COLO668 (cell line): ENCODE results near the gene ZSCAN5B.
"Not testable (repeated sequence)": the region's sequence is repeated elsewhere in the genome, so short reads cannot be mapped to it uniquely, and the experiment has no call there.

Experiments
- DNase-seq: peaks from one replicate; lab custom pipeline; 2025; ENCODE audit not compliant: unreplicated experiment; lab: John Stamatoyannopoulos, UW

Gene ZSCAN5B, protein sequence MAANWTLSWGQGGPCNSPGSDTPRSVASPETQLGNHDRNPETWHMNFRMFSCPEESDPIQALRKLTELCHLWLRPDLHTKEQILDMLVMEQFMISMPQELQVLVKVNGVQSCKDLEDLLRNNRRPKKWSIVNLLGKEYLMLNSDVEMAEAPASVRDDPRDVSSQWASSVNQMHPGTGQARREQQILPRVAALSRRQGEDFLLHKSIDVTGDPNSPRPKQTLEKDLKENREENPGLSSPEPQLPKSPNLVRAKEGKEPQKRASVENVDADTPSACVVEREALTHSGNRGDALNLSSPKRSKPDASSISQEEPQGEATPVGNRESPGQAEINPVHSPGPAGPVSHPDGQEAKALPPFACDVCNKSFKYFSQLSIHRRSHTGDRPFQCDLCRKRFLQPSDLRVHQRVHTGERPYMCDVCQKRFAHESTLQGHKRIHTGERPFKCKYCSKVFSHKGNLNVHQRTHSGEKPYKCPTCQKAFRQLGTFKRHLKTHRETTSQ

DNA sequence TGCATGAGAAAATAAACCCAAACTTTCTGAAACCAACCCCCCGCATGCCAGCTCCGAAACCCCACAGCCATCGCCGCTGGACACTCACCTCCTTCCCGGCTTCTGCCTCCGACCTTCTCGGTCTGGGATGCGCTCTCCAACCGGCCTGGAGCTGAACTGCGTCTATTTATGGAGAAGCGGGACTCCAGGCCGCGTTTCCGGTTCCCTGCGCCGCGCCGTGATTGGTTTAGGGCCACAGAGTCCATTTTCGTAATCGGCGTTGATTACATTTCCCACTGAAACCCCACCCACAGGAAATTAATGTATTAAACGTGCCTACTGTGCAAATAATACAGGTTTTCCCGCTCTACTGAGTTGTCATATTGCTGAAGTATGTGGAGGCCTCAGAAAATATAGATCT, at the start of gene ZSCAN5B:
Gene ZSCAN5B (minus strand): TSS at position 138 of the 400 bp plus-strand sequence. CDS start 4,731 bp downstream, outside the sequence.
- DNase-seq: not testable (repeated sequence)

DNA sequence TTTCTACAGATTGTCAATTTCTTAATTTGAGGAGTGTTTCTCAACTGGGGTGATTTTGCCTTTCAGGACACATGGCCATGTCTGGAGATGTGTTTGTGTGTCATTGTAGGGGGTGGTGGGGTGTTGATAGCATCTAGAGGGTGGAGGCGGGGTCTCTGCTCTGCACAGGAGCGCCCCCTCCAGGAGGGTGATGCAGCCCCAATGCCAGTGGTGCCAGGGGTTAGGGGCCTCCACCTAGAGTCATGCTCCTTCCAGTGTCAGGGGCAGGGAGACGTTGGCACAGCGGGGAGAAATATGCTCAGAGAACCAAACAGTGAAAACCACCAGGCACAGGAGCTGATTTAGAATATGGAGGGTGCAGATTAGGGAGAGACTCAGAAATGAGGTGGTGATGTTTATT, 48.2 kb upstream of the ZSCAN5B start:
- not testable (repeated sequence) for DNase-seq

DNA sequence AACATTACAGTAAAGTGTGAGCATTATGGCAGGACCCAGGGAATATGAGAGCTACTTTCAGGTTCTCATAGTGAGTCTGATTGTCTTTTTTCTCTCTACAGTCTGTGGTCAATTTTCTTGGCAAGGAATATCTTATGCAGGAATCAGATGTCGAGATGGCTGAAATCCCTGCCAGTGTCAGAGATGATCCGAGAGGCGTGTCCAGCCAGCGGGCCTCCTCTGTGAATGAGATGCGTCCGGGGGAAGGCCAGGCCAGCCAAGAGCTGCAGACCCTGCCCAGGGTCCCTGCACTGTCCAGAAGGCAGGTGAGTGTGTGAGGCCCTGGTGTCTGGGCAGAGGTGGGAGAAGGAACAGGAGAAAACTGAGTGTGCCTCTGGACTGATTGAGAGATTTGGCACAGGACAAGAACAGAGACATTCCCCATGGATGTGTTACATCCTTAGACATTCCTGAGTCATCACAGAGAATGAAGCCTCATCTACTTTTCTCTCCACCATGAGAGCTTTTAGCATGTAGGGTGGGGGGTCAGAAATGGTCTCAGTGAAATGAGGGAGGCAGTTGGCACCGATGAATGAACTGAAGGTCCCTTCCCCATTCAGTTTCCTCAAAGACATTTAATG, 47.6 kb upstream of the ZSCAN5B start:
- DNase-seq: no peak

DNA sequence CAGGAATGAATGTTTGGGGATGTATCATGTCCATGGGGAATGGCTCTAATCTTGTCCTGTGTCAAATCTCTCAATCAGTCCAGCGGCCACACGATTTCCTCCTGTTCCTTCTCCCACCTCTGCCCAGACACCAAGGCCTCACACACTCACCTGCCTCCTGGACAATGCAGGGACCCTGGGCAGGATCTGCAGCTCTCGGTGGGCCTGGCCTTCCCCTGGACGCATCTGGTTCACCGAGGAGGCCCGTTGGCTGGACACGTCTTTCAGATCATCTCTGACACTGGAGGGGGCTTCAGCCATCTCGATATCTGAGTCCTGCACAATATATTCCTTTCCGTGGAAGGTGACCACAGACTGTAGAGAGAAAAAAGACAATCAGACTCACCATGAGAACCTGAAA, 25.9 kb upstream of the ZSCAN5B start:
- no peak for DNase-seq

DNA sequence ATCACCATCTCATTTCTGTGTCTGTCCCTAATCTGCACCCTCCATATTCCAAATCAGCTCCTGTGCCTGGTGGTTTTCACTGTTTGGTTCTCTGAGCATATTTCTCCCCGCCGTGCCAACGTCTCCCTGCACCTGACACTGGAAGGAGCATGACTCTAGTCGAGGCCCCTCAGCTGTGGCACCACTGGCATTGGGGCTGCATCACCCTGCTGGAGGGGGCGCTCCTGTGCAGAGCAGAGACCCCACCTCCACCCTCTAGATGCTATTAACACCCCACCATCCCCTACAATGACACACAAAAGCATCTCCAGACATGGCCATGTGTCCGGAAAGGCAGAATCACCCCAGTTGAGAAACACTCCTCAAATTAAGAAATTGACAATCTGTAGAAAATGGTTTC, 25.3 kb upstream of the ZSCAN5B start:
- no peak for DNase-seq

DNA sequence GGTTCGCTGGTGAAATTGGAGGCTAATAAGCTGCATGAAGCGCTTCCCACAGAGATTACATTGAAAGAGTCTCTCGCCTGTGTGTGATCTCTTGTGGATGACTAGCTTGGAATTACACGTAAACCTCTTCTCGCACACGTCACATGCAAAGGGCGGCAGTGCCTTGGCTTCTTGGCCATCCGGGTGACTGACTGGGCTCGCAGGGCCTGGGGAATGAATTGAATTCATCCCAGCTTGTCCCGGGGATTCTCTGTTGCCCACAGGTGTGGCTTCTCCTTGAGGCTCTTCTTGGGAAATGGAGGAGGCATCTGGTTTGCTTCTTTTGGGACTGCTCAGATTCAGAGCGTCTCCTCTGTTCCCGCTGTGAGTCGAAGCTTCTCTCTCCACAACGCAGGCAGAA, 24.3 kb upstream of the ZSCAN5B start:
- DNase-seq: no peak

DNA sequence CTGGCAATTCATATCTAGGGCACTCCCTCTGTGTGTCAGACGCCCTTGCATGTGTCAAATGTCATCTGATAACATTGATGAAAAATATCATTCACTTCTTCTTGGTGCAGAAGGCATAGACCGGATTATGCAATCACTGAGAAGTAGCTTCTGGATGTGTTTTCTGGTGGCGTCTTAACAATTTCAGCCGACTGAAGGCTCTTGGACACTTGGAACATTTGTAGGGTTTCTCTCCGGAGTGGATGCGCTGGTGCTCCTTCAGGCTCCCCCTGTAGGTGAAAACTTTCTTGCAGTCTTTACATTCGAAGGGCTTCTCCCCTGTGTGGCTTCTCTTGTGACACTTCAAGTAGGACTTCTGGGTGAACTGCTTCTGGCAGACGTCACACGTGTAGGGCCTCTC, 23.9 kb upstream of the ZSCAN5B start:
- DNase-seq: peak; percentile 1

DNA sequence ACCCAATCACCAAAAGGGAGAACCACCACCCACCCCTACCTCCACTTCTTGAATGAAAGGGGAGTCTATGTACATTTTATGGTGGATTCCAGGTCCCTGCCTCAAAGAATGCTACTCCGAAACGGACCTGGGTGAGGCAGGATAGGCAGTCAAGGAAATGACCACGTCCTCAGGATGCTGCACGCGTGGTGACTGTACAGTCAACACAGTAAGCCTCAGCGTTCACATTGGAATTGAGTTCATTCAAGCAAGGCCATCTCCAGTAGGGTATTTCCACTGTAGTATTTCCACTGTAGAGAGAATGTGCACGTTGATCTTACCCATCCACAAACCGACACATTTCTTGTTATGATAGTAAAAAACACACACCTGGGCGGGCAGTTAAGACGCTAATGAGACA, 21.4 kb upstream of the ZSCAN5B start:
- no peak for DNase-seq

DNA sequence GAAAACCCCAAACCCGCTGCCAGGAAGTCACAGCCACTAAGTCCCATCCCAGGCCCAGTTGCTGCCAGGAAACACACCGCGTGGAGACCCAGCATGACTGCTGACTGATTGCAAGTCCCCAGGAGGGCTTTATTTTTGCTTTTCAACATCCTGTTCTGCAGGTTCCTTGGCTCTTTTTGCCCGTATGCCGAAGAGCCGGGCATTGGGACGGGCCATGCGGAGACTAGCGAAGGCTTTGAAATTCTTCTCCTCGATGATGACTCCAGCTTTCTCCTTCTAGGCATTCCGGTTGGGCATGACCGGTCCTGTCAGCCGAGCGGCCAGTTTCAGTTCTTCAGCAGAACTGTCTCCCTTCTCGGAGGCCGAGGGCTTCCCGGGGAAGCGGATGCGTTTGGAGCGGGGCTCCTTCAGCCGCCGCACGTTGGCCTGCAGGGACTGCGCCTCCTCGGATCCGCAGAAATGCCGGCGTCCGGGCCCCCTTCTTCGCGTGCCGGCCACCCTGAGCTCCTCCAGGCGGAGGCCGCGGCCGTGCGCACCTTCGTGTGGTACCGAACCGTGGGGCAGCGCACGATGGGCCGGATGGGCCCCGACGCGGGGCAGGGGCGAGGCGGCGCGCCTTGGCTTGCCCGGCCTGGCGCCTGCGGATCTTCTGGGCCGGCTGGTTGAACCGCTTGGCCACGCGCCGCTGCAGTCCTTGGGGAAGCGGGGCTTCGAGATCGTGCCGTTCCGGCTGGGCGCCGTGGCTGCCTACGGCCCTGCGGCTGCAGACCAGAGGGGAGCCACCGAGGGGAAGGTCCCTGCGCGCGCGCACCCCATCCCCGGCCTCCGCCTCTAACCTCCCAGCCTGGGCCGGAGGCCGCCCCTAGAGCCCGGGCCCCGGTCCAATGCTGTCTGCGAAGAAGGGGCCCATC, 19.7 kb upstream of the ZSCAN5B start:
- peak; percentile 33 for DNase-seq

DNA sequence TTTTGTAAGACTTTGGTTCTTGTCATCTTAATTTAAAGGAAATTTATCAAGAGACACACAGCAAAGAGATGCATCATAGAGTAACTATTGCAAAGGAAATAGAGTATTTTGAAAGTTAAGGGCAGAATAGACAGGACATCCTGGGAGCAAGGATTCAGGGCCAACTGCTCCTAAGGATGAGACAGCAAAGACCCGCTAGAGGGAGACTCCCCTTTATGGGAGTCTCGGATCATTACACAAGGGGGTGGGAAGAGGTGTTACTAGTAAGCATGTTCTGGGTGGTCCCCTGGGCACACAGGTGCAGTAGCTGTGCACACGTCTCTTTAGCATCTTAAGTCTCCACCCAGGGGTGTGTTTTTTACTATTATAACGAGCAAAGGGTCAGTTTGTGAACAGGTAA, 14.1 kb upstream of the ZSCAN5B start:
- DNase-seq: no peak

DNA sequence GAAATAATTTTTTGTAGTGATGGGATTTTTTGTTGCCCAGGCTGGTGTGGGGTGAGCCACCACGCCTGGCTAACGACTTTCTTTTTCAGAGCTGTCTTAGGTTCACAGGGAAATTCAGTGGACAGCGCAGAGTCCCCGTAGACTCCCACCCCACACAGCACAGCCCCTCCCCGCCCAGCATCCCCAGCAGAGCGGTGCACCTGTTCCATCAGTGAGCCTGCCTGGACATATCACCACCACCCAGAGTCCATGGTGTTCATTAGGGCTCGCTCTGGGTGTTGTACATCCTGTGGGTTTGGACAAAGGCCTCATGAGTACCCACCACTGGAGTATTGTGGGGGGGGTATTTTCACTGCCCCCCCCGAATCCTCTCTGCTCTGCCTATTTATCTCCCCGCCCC, 12.5 kb upstream of the ZSCAN5B start:
- DNase-seq: not testable (repeated sequence)

DNA sequence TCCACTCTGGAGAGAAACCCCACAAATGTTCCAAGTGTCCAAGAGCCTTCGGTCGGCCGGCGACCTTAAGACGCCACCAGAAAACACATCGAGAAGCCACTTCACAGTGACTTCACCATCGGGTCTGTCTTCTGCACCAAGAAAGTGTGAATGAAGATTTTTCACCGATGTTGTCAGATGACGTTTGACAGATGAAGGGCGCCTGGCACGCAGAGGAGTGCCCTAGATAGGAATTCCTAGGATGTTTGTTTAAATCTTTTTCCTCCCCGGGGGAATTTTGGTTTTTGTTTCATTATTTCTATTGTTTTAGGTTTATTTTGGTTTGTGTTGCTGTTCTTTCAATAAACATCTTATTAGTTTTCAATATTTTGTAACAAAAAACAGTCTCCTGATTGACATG, 11.5 kb upstream of the ZSCAN5B start:
- DNase-seq: no peak

DNA sequence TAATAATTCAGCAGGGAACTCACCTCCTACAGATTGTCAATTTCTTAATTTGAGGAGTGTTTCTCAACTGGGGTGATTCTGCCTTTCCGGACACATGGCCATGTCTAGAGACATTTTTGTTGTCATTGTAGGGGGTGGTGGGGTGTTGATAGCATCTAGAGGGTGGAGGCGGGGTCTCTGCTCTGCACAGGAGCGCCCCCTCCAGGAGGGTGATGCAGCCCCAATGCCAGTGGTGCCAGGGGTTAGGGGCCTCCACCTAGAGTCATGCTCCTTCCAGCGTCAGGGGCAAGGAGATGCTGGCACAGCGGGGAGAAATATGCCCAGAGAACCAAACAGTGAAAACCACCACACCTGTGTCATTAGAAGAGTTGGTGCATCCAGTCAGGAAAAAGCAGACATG, 10.0 kb upstream of the ZSCAN5B start:
- DNase-seq: not testable (repeated sequence)

DNA sequence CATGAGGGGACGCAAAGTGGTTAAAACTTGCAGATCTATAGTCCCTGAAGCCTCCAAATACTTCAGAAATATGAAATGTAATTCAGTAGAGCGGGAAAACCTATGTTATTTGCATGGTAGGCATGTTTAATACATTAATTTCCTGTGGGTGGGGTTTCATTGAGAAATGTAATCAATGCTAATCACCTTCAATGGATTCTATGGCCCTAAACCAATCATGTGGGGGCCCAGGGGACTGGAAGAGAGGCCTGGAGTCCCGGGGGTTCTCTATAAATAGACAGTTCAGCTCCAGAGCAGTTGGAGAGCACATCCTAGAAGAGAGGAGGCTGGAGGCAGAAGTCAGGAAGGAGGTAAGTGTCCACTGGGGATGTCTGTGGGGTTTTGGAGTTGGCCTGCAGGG, 4.4 kb upstream of the ZSCAN5B start, which contains the start of gene ZSCAN5C:
Gene ZSCAN5C (plus strand): TSS at position 301 of the 400 bp plus-strand sequence. CDS start 3,641 bp downstream, outside the sequence.
- DNase-seq: no peak

DNA sequence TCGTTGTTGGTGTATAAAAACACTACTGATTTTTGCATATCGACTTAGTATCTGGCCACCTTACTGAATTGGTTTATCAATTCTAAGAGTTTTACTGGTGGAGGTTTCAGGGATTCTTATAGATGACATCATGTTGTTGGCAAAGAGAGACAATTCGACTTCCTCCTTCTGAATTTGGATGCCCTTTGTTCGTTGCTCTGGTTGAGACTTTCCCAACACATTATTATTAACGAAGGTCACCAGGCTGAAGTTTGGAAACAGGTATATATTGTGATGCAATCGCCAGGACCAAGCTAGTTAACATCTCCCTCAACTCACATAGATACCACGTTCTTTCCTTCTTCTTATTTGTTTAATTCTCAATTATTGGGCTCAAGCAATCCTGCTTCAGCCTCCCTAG, 2.1 kb upstream of the ZSCAN5B start:
- no peak for DNase-seq

DNA sequence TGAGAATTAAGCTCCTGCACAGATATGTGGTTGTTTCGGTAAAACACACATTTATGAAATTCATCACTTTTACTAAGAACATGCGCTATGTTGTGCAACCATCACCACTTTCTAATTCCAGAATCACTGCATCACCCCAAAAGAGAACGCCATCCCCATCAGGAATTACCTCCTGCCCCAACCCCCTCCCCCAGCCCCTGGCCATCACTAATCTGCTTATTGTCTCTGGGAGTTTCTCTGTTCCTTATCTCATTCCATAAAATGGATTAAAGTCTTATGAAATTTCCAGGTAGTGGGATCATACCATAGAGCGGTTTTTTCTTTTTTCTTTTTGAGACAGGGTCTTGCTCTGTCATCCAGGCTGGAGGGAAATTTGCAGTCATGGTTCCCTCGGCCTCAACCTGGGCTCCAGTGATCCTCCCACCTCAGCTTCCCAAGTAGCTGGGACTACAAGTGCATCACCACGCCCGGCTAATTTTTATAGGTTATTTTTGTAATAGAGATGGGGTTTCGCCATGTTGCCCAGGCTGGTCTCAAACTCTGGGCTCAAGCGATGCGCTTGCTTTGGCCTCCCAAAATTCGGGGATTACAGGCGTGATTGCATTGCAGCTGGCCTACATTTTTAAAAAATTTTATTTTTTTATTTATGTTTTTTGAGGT, 3.5 kb downstream of the ZSCAN5B start:
- DNase-seq: no peak

DNA sequence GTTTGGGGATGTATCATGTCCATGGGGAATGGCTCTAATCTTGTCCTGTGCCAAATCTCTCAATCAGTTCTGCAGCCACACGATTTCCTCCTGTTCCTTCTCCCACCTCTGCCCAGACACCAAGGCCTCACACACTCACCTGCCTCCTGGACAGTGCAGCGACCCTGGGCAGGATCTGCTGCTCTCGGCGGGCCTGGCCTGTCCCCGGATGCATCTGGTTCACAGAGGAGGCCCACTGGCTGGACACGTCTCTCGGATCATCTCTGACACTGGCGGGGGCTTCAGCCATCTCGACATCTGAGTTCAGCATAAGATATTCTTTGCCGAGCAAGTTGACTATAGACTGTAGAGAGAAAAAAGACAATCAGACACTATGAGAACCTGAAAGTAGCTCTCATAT, 5.9 kb downstream of the ZSCAN5B start:
- DNase-seq: no peak

DNA sequence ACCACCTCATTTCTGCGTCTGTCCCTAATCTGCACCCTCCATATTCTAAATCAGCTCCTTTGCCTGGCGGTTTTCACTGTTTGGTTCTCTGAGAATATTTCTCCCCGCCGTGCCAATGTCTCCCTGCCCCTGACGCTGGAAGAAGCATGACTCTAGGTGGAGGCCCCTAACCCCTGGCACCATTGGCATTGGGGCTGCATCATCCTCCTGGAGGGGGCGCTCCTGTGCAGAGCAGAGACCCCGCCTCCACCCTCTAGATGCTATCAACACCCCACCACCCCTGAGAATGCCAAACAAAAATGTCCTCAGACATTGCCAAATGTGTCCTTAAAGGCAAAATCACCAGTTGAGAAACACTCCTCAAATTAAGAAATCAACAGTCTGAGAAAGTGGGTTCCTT, 6.5 kb downstream of the ZSCAN5B start:
- no peak for DNase-seq

DNA sequence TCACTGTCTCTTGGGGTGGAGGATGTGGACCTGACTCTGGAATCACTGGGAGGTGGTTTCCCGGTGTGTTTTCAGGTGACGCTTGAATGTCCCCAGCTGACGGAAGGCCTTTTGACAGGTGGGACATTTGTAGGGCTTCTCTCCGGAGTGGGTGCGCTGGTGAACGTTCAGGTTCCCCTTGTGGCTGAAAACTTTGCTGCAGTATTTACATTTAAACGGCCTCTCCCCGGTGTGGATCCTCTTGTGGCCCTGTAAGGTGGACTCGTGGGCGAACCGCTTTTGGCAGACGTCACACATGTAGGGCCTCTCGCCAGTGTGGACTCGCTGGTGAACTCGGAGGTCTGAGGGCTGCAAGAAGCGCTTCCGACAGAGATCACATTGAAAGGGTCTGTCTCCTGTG, 7.8 kb downstream of the ZSCAN5B start:
- DNase-seq: peak; percentile 9

DNA sequence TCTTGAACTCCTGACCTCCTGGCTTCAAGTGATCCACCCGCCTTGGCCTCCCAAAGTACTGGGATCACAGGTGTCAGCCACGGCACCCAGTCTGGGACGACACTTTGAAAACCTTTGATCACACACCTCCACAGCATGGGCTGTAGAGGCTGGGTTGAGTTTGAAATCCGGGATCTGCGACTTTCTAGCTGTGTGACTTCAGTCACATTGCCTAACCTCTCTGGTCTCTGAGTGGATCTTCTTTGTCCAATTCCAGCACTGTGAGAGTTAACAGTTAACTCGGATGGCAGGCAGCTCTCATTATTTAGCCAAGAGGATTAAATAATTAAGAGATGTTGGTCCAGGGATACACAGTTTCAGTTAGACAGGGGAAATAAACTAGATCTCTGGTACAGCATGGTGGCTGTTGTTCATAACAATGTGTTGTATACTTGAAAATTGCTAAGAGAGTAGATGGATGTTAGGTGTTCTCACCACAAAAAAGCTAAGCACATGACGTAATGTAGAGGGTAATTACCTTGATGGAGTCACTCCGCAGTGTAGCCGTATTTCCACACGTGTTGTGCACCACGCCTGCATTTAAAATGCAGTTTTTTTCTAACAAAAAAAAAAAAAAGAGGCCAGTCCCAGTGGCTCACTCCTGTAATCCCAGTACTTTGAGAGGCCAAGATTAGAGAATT, 19.9 kb downstream of the ZSCAN5B start:
- DNase-seq: no peak
